ENCODE measurements around the gene NPC2. TPM values are rescaled to one million over a fixed set of nuclear protein-coding genes. Genes with fewer than 3 reads are reported as not detected.

Gene NPC2
- total RNA-seq, 1 donor from 2014 or later: 177 TPM

GRCh38 chr14:74482571-74482970 is 10.5 kb downstream of the NPC2 start:
- DNase-seq (ENCODE audit: low spot score, unreplicated experiment): no peak
- no peak overlapping the region for H3K4me3 Mint-ChIP-seq (ENCODE audit: low read depth)
- H3K36me3 Mint-ChIP-seq (ENCODE audit: insufficient read depth): peaks cover 25% of the 10 kb centered on the region
- H3K9me3 Mint-ChIP-seq (ENCODE audit: low read depth): no peaks in the 10 kb centered on the region
- TF ChIP-seq, protein P1, sequence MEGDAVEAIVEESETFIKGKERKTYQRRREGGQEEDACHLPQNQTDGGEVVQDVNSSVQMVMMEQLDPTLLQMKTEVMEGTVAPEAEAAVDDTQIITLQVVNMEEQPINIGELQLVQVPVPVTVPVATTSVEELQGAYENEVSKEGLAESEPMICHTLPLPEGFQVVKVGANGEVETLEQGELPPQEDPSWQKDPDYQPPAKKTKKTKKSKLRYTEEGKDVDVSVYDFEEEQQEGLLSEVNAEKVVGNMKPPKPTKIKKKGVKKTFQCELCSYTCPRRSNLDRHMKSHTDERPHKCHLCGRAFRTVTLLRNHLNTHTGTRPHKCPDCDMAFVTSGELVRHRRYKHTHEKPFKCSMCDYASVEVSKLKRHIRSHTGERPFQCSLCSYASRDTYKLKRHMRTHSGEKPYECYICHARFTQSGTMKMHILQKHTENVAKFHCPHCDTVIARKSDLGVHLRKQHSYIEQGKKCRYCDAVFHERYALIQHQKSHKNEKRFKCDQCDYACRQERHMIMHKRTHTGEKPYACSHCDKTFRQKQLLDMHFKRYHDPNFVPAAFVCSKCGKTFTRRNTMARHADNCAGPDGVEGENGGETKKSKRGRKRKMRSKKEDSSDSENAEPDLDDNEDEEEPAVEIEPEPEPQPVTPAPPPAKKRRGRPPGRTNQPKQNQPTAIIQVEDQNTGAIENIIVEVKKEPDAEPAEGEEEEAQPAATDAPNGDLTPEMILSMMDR (IDR thresholded peaks at IDR 0.05; ENCODE audit: unreplicated experiment): no peak
- H3K27me3 Mint-ChIP-seq: no peaks in the 10 kb centered on the region
- H3K4me1 Mint-ChIP-seq (ENCODE audit: low read depth): peaks cover 2% of the 10 kb centered on the region
- no peak overlapping the region for H3K27ac Mint-ChIP-seq

DNA sequence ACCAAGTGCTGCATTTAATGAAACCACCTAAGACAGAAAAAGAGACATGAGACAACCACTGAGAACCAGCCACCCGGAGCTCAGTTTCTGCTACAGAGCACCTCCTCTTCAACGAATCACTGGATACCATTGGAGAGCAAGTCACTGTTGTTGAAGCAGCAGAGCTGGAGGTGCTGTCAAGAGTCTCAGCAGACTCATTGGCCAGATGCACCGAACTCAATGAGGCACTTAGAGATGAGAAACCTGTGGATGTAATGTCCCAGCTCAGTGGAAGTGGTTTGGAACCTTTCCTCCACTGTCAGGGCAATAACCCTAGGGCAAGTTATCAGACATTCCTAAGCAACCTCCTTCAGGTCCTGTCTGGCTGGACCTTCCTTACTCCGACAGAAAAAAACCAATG is 13.1 kb downstream of the NPC2 start:
- TF ChIP-seq, protein P1 (IDR thresholded peaks at IDR 0.05; ENCODE audit: unreplicated experiment): no peak
- DNase-seq (ENCODE audit: low spot score, unreplicated experiment): no peak
- H3K4me3 Mint-ChIP-seq (ENCODE audit: low read depth): no peak overlapping the region
- H3K27me3 Mint-ChIP-seq: no peaks in the 10 kb centered on the region
- no peaks in the 10 kb centered on the region for H3K4me1 Mint-ChIP-seq (ENCODE audit: low read depth)
- H3K36me3 Mint-ChIP-seq (ENCODE audit: insufficient read depth): peaks cover 25% of the 10 kb centered on the region
- no peaks in the 10 kb centered on the region for H3K9me3 Mint-ChIP-seq (ENCODE audit: low read depth)
- no peak overlapping the region for H3K27ac Mint-ChIP-seq

DNA sequence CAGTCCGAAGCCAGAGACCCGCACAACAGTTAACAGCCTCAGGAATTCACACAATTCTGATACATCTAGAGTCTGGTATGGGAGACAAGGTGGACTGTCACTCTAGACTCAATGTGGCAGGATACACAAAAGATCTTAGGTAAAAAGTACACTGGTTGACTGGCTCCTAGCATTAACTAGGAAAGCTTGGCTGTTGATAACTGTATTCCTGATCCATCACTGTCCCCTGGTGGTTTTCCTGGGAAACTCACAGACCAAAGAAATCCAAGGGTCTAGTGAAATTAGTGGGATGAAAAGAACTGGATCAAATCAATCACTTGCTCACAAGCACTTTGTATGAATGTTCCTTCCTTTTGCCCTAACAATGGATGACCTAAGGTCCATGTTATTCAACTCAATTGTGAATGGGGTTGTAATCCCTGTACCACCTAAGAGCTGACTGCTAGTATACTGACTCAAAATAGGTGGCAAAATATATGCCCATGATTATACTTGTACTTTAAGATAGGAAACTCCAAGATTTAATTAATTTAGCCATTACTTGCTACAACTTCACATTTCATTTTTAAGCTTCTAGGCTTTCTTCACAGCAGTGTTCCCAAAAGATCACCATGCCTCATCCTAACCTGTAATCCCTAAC is 14.0 kb downstream of the NPC2 start:
- no peak overlapping the region for H3K27ac Mint-ChIP-seq

GRCh38 chr14:74476607-74477006 is 16.5 kb downstream of the NPC2 start:
- no peaks in the 10 kb centered on the region for H3K27me3 Mint-ChIP-seq

More for the DNA sequence above, 14.0 kb downstream of the NPC2 start:
- no peaks in the 10 kb centered on the region for H3K27me3 Mint-ChIP-seq
- DNase-seq (ENCODE audit: low spot score, unreplicated experiment): no peak
- no peaks in the 10 kb centered on the region for H3K4me1 Mint-ChIP-seq (ENCODE audit: low read depth)
- H3K4me3 Mint-ChIP-seq (ENCODE audit: low read depth): no peak overlapping the region
- TF ChIP-seq, protein P1 (IDR thresholded peaks at IDR 0.05; ENCODE audit: unreplicated experiment): peak; percentile 79
- H3K9me3 Mint-ChIP-seq (ENCODE audit: low read depth): no peaks in the 10 kb centered on the region
- H3K36me3 Mint-ChIP-seq (ENCODE audit: insufficient read depth): peaks cover 19% of the 10 kb centered on the region

GRCh38 chr14:74476107-74476506 is 17.0 kb downstream of the NPC2 start:
- peaks cover 17% of the 10 kb centered on the region for H3K36me3 Mint-ChIP-seq (ENCODE audit: insufficient read depth)
- TF ChIP-seq, protein P1 (IDR thresholded peaks at IDR 0.05; ENCODE audit: unreplicated experiment): no peak
- no peak overlapping the region for H3K4me3 Mint-ChIP-seq (ENCODE audit: low read depth)
- no peak for DNase-seq (ENCODE audit: low spot score, unreplicated experiment)
- no peaks in the 10 kb centered on the region for H3K4me1 Mint-ChIP-seq (ENCODE audit: low read depth)
- H3K27me3 Mint-ChIP-seq: no peaks in the 10 kb centered on the region
- no peaks in the 10 kb centered on the region for H3K9me3 Mint-ChIP-seq (ENCODE audit: low read depth)
- H3K27ac Mint-ChIP-seq: no peak overlapping the region

More at GRCh38 chr14:74476607-74477006, 16.5 kb downstream of the NPC2 start:
- TF ChIP-seq, protein P1 (IDR thresholded peaks at IDR 0.05; ENCODE audit: unreplicated experiment): no peak
- Mint-ChIP-seq H3K4me1 (ENCODE audit: low read depth) (no peaks in the 10 kb centered on the region), H3K9me3 (ENCODE audit: low read depth) (no peaks in the 10 kb centered on the region), H3K4me3 (ENCODE audit: low read depth) (no peak overlapping the region), H3K36me3 (ENCODE audit: insufficient read depth) (peaks cover 19% of the 10 kb centered on the region), H3K27ac (no peak overlapping the region)
- DNase-seq (ENCODE audit: low spot score, unreplicated experiment): no peak
